HG03139 (cell line): ENCODE results near the gene ASB1.

ENCODE experiments used
- ATAC-seq: cut with Tn5 transposase; IDR thresholded peaks from one replicate; pipeline ENCODE4 v1.9.1; 2021; ENCODE audit not compliant: unreplicated experiment

ASB1 gene

GRCh38 chr2:238489896-238490295, 63.2 kb downstream of the ASB1 start:
- no peak for ATAC-seq

DNA sequence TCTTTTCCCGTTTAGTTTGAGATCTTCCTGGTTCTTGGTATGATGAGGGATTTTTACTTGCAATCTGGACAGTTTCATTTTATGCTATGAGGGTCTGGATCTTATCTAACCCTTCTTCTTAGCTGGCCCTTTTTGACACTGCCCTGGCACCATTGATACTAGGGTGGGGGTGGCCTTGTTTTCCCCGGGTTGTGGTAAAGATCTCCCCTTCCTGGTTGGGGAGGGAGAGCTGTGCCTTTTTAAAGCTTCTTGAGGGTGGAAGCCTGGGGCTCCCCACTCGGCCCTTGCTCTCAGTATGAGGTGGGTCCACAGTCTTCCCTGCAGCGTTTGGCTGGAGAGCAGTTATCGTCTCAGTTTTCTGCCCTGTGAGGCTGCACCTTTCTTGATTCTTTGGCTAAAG, 66.1 kb downstream of the ASB1 start:
- no peak for ATAC-seq

- no peak for ATAC-seq
Measured at GRCh38 chr2:238493411-238493810, 66.7 kb downstream of the ASB1 start.

DNA sequence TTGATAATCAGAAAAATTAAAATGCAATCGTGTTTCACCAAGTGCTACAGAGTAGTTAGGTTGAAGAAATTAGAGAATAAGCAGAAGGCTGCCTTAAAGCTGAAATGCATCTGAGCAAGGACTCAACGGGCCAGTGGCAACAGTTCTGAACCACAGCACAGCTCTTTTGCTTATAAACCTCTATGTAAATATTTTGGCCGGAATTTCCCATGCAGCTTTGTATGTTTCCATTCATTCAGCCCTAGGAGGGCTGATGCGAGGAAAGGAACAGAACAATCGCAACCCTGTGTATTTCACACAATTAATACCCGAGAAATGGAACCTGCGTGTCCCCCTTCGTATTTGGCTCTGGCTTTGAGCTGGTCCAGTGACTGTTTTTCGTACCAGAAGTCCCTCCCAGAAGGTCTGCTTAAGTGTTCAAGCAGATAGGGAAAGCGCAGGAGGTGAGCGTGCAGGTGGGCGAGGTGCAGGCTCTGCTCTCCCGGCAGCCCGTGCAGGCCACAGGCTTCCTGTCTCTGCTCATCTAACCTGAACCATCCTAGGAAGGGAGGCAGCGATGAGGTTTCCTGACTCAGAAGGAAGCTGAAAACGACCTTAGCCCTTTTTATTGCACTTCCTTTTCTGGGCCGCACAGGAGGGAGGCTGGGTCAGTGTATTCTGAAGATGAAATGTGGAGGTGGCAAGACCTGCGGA, 67.3 kb downstream of the ASB1 start:
- ATAC-seq, result no peak

DNA sequence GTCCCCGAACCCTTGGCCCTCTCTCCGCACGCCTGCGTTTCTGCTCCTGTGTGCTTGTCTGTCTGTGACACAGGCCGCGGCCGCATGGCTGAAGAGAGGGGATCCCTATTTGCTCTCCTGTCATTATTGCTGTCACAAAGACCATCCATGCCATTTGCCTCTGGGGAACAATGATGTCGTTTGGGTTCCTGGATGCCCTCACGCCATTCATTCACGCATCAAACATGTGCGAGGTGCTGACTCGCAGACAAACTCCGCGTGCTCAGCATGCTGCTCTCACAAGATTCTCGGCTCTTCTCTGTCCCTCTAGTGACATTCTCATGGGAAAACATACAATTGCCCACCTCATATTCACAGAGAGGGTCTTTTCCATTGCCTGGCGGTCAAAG, 67.8 kb downstream of the ASB1 start:
- ATAC-seq, result no peak

DNA sequence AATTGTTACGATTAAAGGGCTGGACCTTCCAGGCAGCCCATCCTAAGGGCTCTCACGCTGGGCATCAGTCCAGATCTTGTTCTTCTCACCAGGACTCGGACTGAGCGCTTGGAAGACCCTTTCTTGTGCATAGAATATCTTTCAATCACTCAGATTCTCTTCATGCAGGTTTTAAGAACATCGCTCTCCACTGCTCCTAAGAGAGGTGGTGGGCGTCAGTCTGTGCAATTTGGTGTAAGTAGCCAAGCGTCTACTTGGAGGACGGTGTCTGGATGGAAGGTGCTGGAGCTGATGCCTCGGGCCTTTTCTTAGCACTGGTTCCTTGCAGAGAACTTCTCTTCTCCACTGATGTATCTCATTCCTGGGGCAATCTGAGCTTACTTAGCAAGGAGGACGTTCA, 68.7 kb downstream of the ASB1 start:
- ATAC-seq, result no peak

DNA sequence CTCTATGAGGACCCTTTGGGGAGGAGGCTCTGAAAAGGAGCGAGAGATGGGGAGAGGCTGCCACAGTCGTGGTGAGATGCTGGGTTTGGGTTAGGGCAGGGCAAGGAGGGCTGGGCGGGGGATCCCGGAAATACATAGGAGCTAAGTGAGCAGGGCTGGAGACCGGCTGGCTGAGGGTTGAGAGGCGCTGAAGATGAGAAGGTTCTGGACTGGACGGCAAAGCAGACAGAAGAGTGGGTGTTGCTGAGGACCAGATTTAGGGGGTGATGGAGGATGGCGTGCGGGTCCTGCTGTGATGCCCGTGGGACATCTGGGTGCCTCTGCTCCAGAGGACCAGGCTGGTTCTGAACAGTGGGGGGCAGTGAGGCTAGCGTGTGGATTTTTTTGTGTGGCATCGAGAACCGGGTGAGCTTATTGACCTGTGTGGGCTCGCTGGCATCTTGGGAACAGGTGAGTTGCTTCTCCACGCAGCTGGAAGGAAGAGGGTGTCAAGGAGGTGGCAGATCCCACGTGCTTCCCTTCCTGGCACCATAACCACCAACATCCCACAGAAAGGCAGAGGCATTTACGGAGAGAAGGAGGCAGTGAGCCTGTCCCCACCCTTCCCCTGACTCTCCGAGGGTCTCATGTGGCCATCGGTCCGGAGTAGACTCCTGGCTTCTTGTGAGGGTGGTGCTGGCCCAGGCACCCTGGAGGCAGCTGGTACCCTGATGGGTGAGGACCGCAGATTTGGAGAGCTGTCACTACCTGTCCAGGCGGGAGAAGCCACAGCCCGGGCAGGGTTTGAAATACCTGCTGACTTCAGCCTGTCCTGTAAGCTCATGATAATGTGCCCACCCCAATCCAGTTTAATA, 70.3 kb downstream of the ASB1 start:
- no peak for ATAC-seq

- no peak for ATAC-seq
Measured at GRCh38 chr2:238497610-238498005, 70.9 kb downstream of the ASB1 start.

DNA sequence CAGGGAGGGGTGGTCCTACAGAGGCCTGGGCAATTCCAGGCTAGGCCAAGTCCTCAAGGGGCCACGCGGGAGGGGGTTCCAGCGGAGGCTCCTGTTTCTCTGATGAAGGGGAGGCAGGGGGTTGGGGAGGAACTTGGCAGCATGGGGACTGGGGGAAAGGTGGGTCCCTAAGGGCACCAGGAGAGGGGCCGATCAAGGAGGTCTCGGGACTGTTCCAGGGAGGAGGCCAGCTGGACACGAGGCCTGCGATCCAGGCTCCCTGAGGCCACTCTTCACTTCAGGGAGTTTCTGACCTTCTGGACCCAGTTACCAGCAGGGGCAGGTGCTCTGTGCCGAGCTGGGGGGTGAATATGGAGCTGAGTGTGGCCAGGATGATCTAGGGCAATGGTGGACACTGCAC, 71.5 kb downstream of the ASB1 start:
- no peak for ATAC-seq

GRCh38 chr2:238498691-238499295, 72.1 kb downstream of the ASB1 start:
- ATAC-seq, result no peak

- no peak for ATAC-seq
Measured at GRCh38 chr2:238499731-238500580, 73.2 kb downstream of the ASB1 start.

DNA sequence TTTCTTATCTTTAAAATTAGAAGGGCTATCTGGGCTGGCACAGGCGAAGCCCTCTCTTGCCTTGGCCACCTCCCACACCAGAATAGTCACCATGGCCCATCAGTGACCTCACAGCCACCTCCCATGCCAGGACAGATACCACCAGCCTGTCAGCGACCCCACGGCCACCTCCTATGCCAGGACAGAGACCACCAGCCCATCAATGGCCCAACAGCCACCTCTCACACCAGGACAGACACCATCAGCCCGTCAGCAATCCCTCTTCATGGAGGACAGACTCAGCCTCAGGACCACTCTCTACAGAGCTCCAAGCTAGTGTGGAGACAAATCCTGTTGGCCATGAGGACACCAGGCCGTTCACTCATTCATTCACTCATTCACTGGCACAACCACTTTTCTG, 74.6 kb downstream of the ASB1 start:
- no peak for ATAC-seq
